Measurements from ENCODE around the gene ZNF611. TPM values are rescaled to one million over a fixed set of nuclear protein-coding genes. Genes with fewer than 3 reads are reported as not detected.
"Not testable (repeated sequence)": the region's sequence is repeated elsewhere in the genome, so short reads cannot be mapped to it uniquely, and the experiment has no call there.

The ZNF611 gene
- total RNA-seq, 1 donor from 2014 or later = 16.3 TPM

DNA sequence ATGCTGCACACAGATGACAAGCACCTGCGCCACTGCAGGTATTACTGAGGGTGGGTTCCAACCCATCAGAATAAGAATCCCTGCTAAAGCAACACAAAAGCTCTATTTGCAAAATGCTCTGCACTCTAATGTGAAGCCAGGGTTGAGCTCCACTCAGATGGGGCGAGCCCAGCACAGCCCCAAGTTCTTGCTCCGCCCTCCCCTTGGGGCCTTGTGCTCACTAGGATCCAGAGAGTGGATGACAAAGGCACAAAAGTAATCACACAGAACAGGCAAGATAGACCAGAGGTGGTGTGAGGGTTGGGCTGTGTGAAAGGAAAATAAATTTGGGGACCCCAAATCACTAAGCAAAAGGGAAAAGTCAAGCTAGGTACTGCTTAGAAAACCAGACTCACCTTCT lies 8.2 kb upstream of the ZNF611 start:
- Mint-ChIP-seq H3K4me1 (ENCODE audit: low read depth) (peaks cover 2% of the 10 kb centered on the region), H3K4me3 (ENCODE audit: unreplicated experiment) (no peak overlapping the region), H3K27me3 (ENCODE audit: low read depth) (no peaks in the 10 kb centered on the region)

DNA sequence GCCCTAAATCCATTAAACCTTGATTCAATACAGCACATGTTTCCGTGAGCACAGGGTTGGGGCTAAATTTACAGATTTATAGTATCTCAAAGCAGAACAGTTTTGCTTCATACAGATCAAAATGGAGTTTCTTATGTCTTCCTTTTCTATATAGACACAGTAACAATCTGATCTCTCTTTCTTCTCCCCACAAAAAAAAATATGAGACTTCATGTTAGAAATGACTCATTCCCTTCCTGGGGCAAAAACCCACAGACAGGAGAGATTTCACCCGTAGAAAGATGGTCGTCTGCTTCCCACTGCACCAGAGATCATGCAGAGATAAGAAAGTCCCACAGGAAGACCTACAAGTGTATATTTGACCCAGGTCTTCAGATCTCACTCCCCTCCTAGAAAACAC lies 7.7 kb upstream of the ZNF611 start:
- Mint-ChIP-seq H3K36me3 (ENCODE audit: low read depth) (no peaks in the 10 kb centered on the region), H3K4me1 (ENCODE audit: low read depth) (peaks cover 2% of the 10 kb centered on the region), H3K27ac (ENCODE audit: unreplicated experiment) (no peak overlapping the region), H3K27me3 (ENCODE audit: low read depth) (no peaks in the 10 kb centered on the region), H3K4me3 (ENCODE audit: unreplicated experiment) (no peak overlapping the region), H3K9me3 (ENCODE audit: low read depth) (peaks cover under 1% of the 10 kb centered on the region)
- DNase-seq (ENCODE audit: low spot score) = no peak
- TF ChIP-seq, protein P1, sequence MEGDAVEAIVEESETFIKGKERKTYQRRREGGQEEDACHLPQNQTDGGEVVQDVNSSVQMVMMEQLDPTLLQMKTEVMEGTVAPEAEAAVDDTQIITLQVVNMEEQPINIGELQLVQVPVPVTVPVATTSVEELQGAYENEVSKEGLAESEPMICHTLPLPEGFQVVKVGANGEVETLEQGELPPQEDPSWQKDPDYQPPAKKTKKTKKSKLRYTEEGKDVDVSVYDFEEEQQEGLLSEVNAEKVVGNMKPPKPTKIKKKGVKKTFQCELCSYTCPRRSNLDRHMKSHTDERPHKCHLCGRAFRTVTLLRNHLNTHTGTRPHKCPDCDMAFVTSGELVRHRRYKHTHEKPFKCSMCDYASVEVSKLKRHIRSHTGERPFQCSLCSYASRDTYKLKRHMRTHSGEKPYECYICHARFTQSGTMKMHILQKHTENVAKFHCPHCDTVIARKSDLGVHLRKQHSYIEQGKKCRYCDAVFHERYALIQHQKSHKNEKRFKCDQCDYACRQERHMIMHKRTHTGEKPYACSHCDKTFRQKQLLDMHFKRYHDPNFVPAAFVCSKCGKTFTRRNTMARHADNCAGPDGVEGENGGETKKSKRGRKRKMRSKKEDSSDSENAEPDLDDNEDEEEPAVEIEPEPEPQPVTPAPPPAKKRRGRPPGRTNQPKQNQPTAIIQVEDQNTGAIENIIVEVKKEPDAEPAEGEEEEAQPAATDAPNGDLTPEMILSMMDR (IDR thresholded peaks at IDR 0.05) = no peak

More for the DNA sequence above, 8.2 kb upstream of the ZNF611 start:
- no peak for DNase-seq (ENCODE audit: low spot score)
- Mint-ChIP-seq H3K36me3 (ENCODE audit: low read depth) (no peaks in the 10 kb centered on the region), H3K27ac (ENCODE audit: unreplicated experiment) (no peak overlapping the region), H3K9me3 (ENCODE audit: low read depth) (no peaks in the 10 kb centered on the region)
- TF ChIP-seq, protein P1 (IDR thresholded peaks at IDR 0.05) = no peak

- H3K4me1 Mint-ChIP-seq (ENCODE audit: low read depth) = peaks cover 2% of the 10 kb centered on the region
- no peak overlapping the region for H3K27ac Mint-ChIP-seq (ENCODE audit: unreplicated experiment)
- H3K4me3 Mint-ChIP-seq (ENCODE audit: unreplicated experiment) = no peak overlapping the region
- DNase-seq (ENCODE audit: low spot score) = no peak
- peaks cover 3% of the 10 kb centered on the region for H3K9me3 Mint-ChIP-seq (ENCODE audit: low read depth)
- TF ChIP-seq, protein P1 (IDR thresholded peaks at IDR 0.05) = no peak
- H3K36me3 Mint-ChIP-seq (ENCODE audit: low read depth) = no peaks in the 10 kb centered on the region
- H3K27me3 Mint-ChIP-seq (ENCODE audit: low read depth) = no peaks in the 10 kb centered on the region
Measured at GRCh38 chr19:52741951-52742485, 7.2 kb upstream of the ZNF611 start.

GRCh38 chr19:52741371-52741770 lies 6.5 kb upstream of the ZNF611 start:
- H3K4me3 Mint-ChIP-seq (ENCODE audit: unreplicated experiment); DNase-seq (ENCODE audit: low spot score); H3K4me1 Mint-ChIP-seq (ENCODE audit: low read depth); H3K27me3 Mint-ChIP-seq (ENCODE audit: low read depth); H3K9me3 Mint-ChIP-seq (ENCODE audit: low read depth); H3K36me3 Mint-ChIP-seq (ENCODE audit: low read depth); H3K27ac Mint-ChIP-seq (ENCODE audit: unreplicated experiment): not testable (repeated sequence)

DNA sequence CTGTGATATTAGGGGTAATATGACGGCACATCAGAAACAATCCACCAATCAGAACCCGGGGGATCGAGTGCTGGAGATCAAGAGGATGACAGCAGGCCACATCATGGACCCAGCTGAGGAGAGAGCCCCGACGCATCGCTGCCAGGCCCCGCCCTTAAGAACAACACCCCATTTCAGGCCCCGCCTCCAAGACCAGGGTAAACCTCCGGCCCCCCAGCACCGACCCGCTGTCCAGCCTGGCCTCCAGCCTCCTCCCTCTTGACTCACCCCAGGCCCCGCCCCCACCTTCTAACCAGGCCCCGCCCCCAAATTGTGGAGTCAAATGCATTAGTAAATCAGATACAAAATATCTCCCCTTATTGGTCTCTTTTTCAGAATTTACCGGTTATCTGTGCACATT lies 4.7 kb upstream of the ZNF611 start:
- Mint-ChIP-seq H3K4me1 (ENCODE audit: low read depth) (peaks cover 14% of the 10 kb centered on the region), H3K4me3 (ENCODE audit: unreplicated experiment) (no peak overlapping the region), H3K27ac (ENCODE audit: unreplicated experiment) (no peak overlapping the region)

GRCh38 chr19:52735734-52736133 lies 890 bp upstream of the ZNF611 start:
- Mint-ChIP-seq H3K36me3 (ENCODE audit: low read depth) (no peaks in the 10 kb centered on the region), H3K27ac (ENCODE audit: unreplicated experiment) (peak overlapping the region; percentile 96), H3K4me1 (ENCODE audit: low read depth) (peaks cover 24% of the 10 kb centered on the region), H3K4me3 (ENCODE audit: unreplicated experiment) (peak overlapping the region; percentile 88), H3K27me3 (ENCODE audit: low read depth) (no peaks in the 10 kb centered on the region), H3K9me3 (ENCODE audit: low read depth) (peaks cover 3% of the 10 kb centered on the region)
- TF ChIP-seq, protein P1 (IDR thresholded peaks at IDR 0.05) = no peak
- no peak for DNase-seq (ENCODE audit: low spot score)

More for the DNA sequence above, 4.7 kb upstream of the ZNF611 start:
- no peaks in the 10 kb centered on the region for H3K36me3 Mint-ChIP-seq (ENCODE audit: low read depth)
- no peaks in the 10 kb centered on the region for H3K27me3 Mint-ChIP-seq (ENCODE audit: low read depth)
- peaks cover 3% of the 10 kb centered on the region for H3K9me3 Mint-ChIP-seq (ENCODE audit: low read depth)
- no peak for DNase-seq (ENCODE audit: low spot score)
- TF ChIP-seq, protein P1 (IDR thresholded peaks at IDR 0.05) = no peak
